ENCODE data around the gene MED16. TPM values are rescaled to one million over a fixed set of nuclear protein-coding genes. Genes with fewer than 3 reads are reported as not detected.

MED16 gene, protein sequence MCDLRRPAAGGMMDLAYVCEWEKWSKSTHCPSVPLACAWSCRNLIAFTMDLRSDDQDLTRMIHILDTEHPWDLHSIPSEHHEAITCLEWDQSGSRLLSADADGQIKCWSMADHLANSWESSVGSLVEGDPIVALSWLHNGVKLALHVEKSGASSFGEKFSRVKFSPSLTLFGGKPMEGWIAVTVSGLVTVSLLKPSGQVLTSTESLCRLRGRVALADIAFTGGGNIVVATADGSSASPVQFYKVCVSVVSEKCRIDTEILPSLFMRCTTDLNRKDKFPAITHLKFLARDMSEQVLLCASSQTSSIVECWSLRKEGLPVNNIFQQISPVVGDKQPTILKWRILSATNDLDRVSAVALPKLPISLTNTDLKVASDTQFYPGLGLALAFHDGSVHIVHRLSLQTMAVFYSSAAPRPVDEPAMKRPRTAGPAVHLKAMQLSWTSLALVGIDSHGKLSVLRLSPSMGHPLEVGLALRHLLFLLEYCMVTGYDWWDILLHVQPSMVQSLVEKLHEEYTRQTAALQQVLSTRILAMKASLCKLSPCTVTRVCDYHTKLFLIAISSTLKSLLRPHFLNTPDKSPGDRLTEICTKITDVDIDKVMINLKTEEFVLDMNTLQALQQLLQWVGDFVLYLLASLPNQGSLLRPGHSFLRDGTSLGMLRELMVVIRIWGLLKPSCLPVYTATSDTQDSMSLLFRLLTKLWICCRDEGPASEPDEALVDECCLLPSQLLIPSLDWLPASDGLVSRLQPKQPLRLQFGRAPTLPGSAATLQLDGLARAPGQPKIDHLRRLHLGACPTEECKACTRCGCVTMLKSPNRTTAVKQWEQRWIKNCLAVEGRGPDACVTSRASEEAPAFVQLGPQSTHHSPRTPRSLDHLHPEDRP
- total RNA-seq: 10 to 100 TPM; 45.1 to 63.9 (median 57.0) TPM

GRCh38 chr19:892894-893689, at the start of gene MED16, which contains the start of gene RNU6-9:
Gene MED16 (minus strand): TSS chr19:893187. CDS start chr19:891131, 2,056 bp downstream.
Gene RNU6-9 (plus strand): TSS chr19:893484.
- H3K27me3 ChIP-seq: no peaks in the 10 kb centered on the region
- peaks cover 21% of the 10 kb centered on the region for H3K4me1 ChIP-seq
- WGBS: 2% methylated on average over 14 of the region's 69 CpGs
- H3K4me3 ChIP-seq: peak within 1 kb of the TSS; percentile 89
- no peaks in the 10 kb centered on the region for H3K9me3 ChIP-seq
- TF ChIP-seq POLR2A (IDR thresholded peaks at IDR 0.05): peak in 1 of 2 donors; percentile 32
- TF ChIP-seq EP300 (IDR thresholded peaks at IDR 0.05): no peak
- TF ChIP-seq POLR2AphosphoS5 (IDR thresholded peaks at IDR 0.05): peak in 2 of 3 donors; percentile 27 to 76
- H3K36me3 ChIP-seq: peaks cover 34% of the 10 kb centered on the region
- H3K27ac ChIP-seq: peak within 1 kb of the TSS; percentile 89
- DNase-seq (ENCODE audit: low spot score in 2 of 2): peak; percentile 94 to 97

- Histone ChIP-seq H3K4me1 (peaks cover 45% of the 10 kb centered on the region), H3K27me3 (no peaks in the 10 kb centered on the region), H3K9me3 (no peaks in the 10 kb centered on the region), H3K4me3 (no peak overlapping the region), H3K36me3 (no peaks in the 10 kb centered on the region), H3K27ac (no peak overlapping the region)
- no peak for DNase-seq (ENCODE audit: low spot score in 2 of 2)
- WGBS: 98% methylated on average over 11 of the region's 32 CpGs
- TF ChIP-seq, protein P1, sequence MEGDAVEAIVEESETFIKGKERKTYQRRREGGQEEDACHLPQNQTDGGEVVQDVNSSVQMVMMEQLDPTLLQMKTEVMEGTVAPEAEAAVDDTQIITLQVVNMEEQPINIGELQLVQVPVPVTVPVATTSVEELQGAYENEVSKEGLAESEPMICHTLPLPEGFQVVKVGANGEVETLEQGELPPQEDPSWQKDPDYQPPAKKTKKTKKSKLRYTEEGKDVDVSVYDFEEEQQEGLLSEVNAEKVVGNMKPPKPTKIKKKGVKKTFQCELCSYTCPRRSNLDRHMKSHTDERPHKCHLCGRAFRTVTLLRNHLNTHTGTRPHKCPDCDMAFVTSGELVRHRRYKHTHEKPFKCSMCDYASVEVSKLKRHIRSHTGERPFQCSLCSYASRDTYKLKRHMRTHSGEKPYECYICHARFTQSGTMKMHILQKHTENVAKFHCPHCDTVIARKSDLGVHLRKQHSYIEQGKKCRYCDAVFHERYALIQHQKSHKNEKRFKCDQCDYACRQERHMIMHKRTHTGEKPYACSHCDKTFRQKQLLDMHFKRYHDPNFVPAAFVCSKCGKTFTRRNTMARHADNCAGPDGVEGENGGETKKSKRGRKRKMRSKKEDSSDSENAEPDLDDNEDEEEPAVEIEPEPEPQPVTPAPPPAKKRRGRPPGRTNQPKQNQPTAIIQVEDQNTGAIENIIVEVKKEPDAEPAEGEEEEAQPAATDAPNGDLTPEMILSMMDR (IDR thresholded peaks at IDR 0.05): no peak
- no peak for TF ChIP-seq POLR2AphosphoS5 (IDR thresholded peaks at IDR 0.05)
These were observed 49.2 kb upstream of the MED16 start for GRCh38 chr19:942133-942645.

DNA sequence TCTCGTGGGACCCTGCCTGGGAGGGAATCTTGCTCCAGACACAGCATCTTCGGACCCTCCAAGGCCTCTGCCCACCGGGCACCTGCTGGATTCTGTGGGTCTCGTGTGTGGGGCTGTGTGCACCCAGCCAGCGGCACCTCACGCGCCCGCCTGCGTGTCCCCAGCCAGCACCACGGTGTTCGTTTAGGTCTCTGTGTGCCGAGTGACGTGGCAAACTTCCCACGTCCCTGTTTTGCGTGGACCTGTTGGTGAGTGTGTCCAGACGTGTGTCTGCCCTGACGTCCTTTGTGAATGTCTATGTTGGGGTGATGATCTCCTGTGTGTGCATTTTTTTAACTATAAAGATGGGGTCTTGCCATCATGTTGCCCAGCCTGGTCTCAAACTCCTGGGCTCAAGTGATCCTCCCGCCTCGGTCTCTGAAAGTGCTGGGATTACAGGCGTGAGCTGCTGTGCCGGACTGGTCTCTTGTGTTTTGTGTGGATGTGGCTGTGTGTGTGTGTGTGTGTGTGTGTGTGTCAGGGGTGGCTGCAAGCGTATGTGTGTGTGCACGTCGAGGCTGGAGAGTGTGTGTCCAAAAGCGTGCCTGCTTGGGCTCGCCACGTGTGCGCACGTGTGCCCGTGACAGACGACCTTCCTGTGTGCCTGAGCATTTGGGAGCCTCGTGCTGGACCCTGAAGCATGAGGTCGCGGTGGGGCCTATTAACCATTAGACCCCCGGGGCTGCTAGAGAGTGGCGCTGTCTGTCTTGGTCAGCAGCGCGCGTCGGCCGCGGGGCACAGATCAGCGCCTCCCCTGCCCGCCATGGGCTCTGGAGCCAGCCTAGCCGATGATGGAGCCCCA, 48.5 kb upstream of the MED16 start:
- no peak for DNase-seq (ENCODE audit: low spot score in 2 of 2)
- Histone ChIP-seq H3K4me3 (peak overlapping the region; percentile 38), H3K36me3 (no peaks in the 10 kb centered on the region), H3K27me3 (no peaks in the 10 kb centered on the region), H3K27ac (peak overlapping the region; percentile 78), H3K9me3 (no peaks in the 10 kb centered on the region), H3K4me1 (peaks cover 45% of the 10 kb centered on the region)
- WGBS: 61% methylated on average over 32 of the region's 45 CpGs
- TF ChIP-seq POLR2A (IDR thresholded peaks at IDR 0.05): no peak
- TF ChIP-seq, protein P1 (IDR thresholded peaks at IDR 0.05): no peak
- no peak for TF ChIP-seq POLR2AphosphoS5 (IDR thresholded peaks at IDR 0.05)
- TF ChIP-seq EP300 (IDR thresholded peaks at IDR 0.05): no peak

GRCh38 chr19:940591-941291, 47.8 kb upstream of the MED16 start:
- peak; percentile 89 to 90 for DNase-seq (ENCODE audit: low spot score in 2 of 2)
- peaks cover 45% of the 10 kb centered on the region for H3K4me1 ChIP-seq
- H3K4me3 ChIP-seq: peak overlapping the region; percentile 38

More at GRCh38 chr19:940591-941291, 47.8 kb upstream of the MED16 start:
- WGBS: 0% methylated on average over 1 of the region's 64 CpGs
- no peaks in the 10 kb centered on the region for H3K9me3 ChIP-seq
- peak in 1 of 3 donors; percentile 45 for TF ChIP-seq POLR2AphosphoS5 (IDR thresholded peaks at IDR 0.05)
- TF ChIP-seq, protein P1 (IDR thresholded peaks at IDR 0.05): no peak
- H3K27ac ChIP-seq: peak overlapping the region; percentile 78
- H3K36me3 ChIP-seq: no peaks in the 10 kb centered on the region
- H3K27me3 ChIP-seq: no peaks in the 10 kb centered on the region

Data from suprapubic skin (tissue), 4 donors.